Panc1 (cell line): ENCODE data around the gene NDUFAF8. TPM values are rescaled to one million over a fixed set of nuclear protein-coding genes. Genes with fewer than 3 reads are reported as not detected.

Experiments used
- ATAC-seq: fragments of 200-7000 bp; cut with Tn5 transposase; 2 replicates; pipeline ENCODE4 v1.9.1; 2020; ENCODE audit warnings: mild to moderate bottlenecking, moderate library complexity
- BruUV-seq: library from RNA; stranded (reverse); fragments of 400-500 nt; replicated peaks from 2 replicates; lab custom pipeline; 2021; lab: Mats Ljungman, UMichigan
- CTCF ChIA-PET: fragments of 300-600 bp; sonication (Branson Sonifier 250); formaldehyde crosslinking; loops from one replicate; lab custom pipeline; 2022; ENCODE audit warnings: antibody characterized with exemption; lab: Charles Lee
- POLR2A ChIA-PET: fragments of 300-600 bp; sonication (Branson Sonifier 250); formaldehyde crosslinking; loops from one replicate; lab custom pipeline; 2022; ENCODE audit warnings: antibody characterized with exemption; lab: Charles Lee
- DNase-seq: peaks from one replicate; pipeline ENCODE4 v3.0.0-alpha.2; 2010; ENCODE audit warnings: low read depth, low spot score
- H3K27ac ChIP-seq: 2 replicates; pipeline ENCODE4 v1.5.1; 2011; ENCODE audit warnings: mild to moderate bottlenecking, low read length, inconsistent platforms
- H3K27me3 ChIP-seq: fragments of 200-500 bp; sonication (Bioruptor generic); 2 replicates; pipeline ENCODE4 v1.6.0; 2014; ENCODE audit warnings: low read length, inconsistent platforms; ENCODE audit not compliant: control insufficient read depth, insufficient read depth
- H3K36me3 ChIP-seq: fragments of 200-500 bp; sonication (Bioruptor generic); 2 replicates; pipeline ENCODE4 v1.5.1; 2014; ENCODE audit warnings: inconsistent platforms, mild to moderate bottlenecking, low read length, moderate library complexity; ENCODE audit not compliant: control insufficient read depth, insufficient read depth
- H3K4me1 ChIP-seq: 2 replicates; pipeline ENCODE4 v1.5.1; 2011; ENCODE audit warnings: inconsistent platforms, mild to moderate bottlenecking, low read length, moderate library complexity; ENCODE audit not compliant: control insufficient read depth, insufficient read depth
- H3K4me3 ChIP-seq, 2 experiments: 2 replicates each; pipeline ENCODE4 v1.5.1; 2011 to 2012; ENCODE audit warnings: low read depth in 2 of 2, low read length in 2 of 2, mild to moderate bottlenecking in 2 of 2, inconsistent platforms in 1 of 2, moderate library complexity in 1 of 2
- H3K9me3 ChIP-seq: fragments of 200-500 bp; sonication (Bioruptor generic); 2 replicates; pipeline ENCODE4 v1.5.1; 2014; ENCODE audit warnings: low read depth, mild to moderate bottlenecking, inconsistent platforms, low read length, moderate library complexity; ENCODE audit not compliant: control insufficient read depth, insufficient read depth
- REST ChIP-seq, 2 experiments: IDR thresholded peaks; 2 replicates each; pipeline ENCODE4 v1.6.1; 2011 to 2012; ENCODE audit warnings: low read depth in 2 of 2, control low read depth in 1 of 2, low read length in 1 of 2, mild to moderate bottlenecking in 1 of 2, moderate library complexity in 1 of 2; ENCODE audit not compliant: insufficient read depth in 1 of 2
- SIN3A ChIP-seq: IDR thresholded peaks from 2 replicates; pipeline ENCODE4 v1.6.1; 2012; ENCODE audit warnings: low read depth, mild to moderate bottlenecking, low read length, moderate library complexity, borderline replicate concordance; ENCODE audit not compliant: insufficient read depth
- in situ Hi-C: cut with HindIII; loops from 2 replicates; pipeline ENCODE4 v1.10.0; 2016; ENCODE audit warnings: low sequenced_read_pairs, low pct_unique_long_range_greater_than_20kb
- intact Hi-C: fragments of 100-400 bp; cut with micrococcal nuclease; formaldehyde crosslinking; loops from one replicate; pipeline ENCODE4 v1.10.0; 2022; ENCODE audit not compliant: unreplicated experiment
- total RNA-seq: library from RNA; stranded (reverse); gene quantifications from one replicate; pipeline ENCODE4 v1.2.1, GENCODE V29; 2021; ENCODE audit not compliant: unreplicated experiment

Gene NDUFAF8
- total RNA-seq, 1 experiment from 2014 or later, result 75.8 TPM

- ChIA-PET CTCF (interaction anchor here (0.6 to 1.2 kb wide), 4 partner anchors 22 to 350 kb away, joined by 4 to 17 read pairs (median 6); no protein-coding TSS in a partner anchor), POLR2A (interaction anchor here (0.6 to 1.2 kb wide), 3 partner anchors 17 to 178 kb away, joined by 3 to 4 read pairs (median 4); partner anchors contain the start of genes NDUFAF8 and TEPSIN)
- Histone ChIP-seq H3K9me3 (no peaks in the 10 kb centered on the region), H3K4me3 (peak overlapping the region; percentile 76 to 81), H3K4me1 (peaks cover 13% of the 10 kb centered on the region), H3K27me3 (no peaks in the 10 kb centered on the region), H3K27ac (peak overlapping the region; percentile 65), H3K36me3 (no peaks in the 10 kb centered on the region)
- in situ Hi-C loops, result no loop called here
- intact Hi-C loops, result no loop called here
- no peak for DNase-seq
- 0 out of 2 replicates have a peak, but pooled peaks have one; percentile 17 for TF ChIP-seq SIN3A
- TF ChIP-seq REST (IDR thresholded peaks at IDR 0.05; ENCODE audit: insufficient read depth in 1 of 2, low read depth in 2 of 2, low read length in 1 of 2), result no peak
- BruUV-seq, result no TSS peak
- peak; percentile 8; the same call in 1 of the 2 replicates for ATAC-seq
Measured at GRCh38 chr17:81221842-81222619, 17.1 kb upstream of the NDUFAF8 start.

DNA sequence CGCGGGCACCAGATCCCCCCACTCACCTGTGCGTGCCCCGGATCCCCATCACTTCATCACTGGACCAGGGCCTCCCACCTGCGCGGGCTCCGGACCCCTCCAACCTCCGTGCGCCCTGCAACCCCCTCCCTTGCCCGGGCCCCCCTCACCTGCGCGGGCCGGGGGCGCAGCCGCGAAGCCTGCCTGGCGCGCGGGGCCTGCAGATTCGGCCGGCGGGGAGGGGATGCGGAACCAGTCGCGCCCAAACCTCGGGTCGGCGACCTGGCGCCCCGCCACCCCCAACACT is 16.6 kb upstream of the NDUFAF8 start:
- H3K27ac ChIP-seq, result peak overlapping the region; percentile 65

More for the DNA sequence above, 16.6 kb upstream of the NDUFAF8 start:
- intact Hi-C loops, result no loop called here
- TF ChIP-seq REST (IDR thresholded peaks at IDR 0.05; ENCODE audit: insufficient read depth in 1 of 2, low read depth in 2 of 2, low read length in 1 of 2), result no peak
- 0 out of 2 replicates have a peak, but pooled peaks have one; percentile 65 for TF ChIP-seq SIN3A
- H3K27me3 ChIP-seq, result no peaks in the 10 kb centered on the region
- H3K36me3 ChIP-seq, result no peaks in the 10 kb centered on the region
- peak; percentile 0; the same call in 1 of the 2 replicates for ATAC-seq
- BruUV-seq, result no TSS peak
- DNase-seq, result no peak
- in situ Hi-C loops, result no loop called here
- peaks cover 13% of the 10 kb centered on the region for H3K4me1 ChIP-seq
- peak overlapping the region; percentile 76 to 81 for H3K4me3 ChIP-seq
- H3K9me3 ChIP-seq, result no peaks in the 10 kb centered on the region
- ChIA-PET POLR2A (interaction anchor here (0.6 to 1.2 kb wide), 7 partner anchors 17 to 403 kb away, joined by 3 to 18 read pairs (median 4); partner anchors contain the start of genes NDUFAF8 and TEPSIN), CTCF (interaction anchor here (0.6 to 1.2 kb wide), 4 partner anchors 22 to 351 kb away, joined by 4 to 17 read pairs (median 6); no protein-coding TSS in a partner anchor)
